ENCODE data around the gene PRKAR1A. TPM values are rescaled to one million over a fixed set of nuclear protein-coding genes. Genes with fewer than 3 reads are reported as not detected.

Gene PRKAR1A
- total and polyA plus RNA-seq, 2 of the 8 experiments (the other 6 are each of a cell fraction or from before 2014, with no cell fraction given): 39.3 to 149 TPM

GRCh38 chr17:68564415-68565111, 52.3 kb downstream of the PRKAR1A start (continued):
- no peak for TF ChIP-seq SAP30 (IDR thresholded peaks at IDR 0.05; ENCODE audit: insufficient read depth, insufficient replicate concordance, low read length)
- no peak for TF ChIP-seq RAD21 (IDR thresholded peaks at IDR 0.05 in 1 of 2, conservative IDR thresholded peaks at IDR 0.05 in 1 of 2; ENCODE audit: low read depth in 2 of 2, low read length in 2 of 2)
- no peak for TF ChIP-seq SIX5 (IDR thresholded peaks at IDR 0.05; ENCODE audit: low read depth, low read length)
- TF ChIP-seq RXRA (IDR thresholded peaks at IDR 0.05; ENCODE audit: insufficient read depth, low read depth, low read length): no peak
- no peak for TF ChIP-seq HDAC2 (IDR thresholded peaks at IDR 0.05; ENCODE audit: borderline replicate concordance in 1 of 2, low read depth in 2 of 2, low read length in 2 of 2)
- TF ChIP-seq JUND (IDR thresholded peaks at IDR 0.05; ENCODE audit: low read length): no peak
- no peak for TF ChIP-seq GABPA (IDR thresholded peaks at IDR 0.05; ENCODE audit: borderline replicate concordance, insufficient read depth, low read length)
